OCI-LY7 (cell line): ENCODE results near the gene RNF138.

Source experiments
- EZH2phosphoT487 ChIP-seq: fragments of 200-600 bp; sonication (generic); IDR thresholded peaks from 2 replicates; pipeline ENCODE4 v1.6.1; 2018; ENCODE audit warnings: low read depth, borderline replicate concordance, mild to moderate bottlenecking, mixed run types, antibody characterized with exemption, low read length, moderate library complexity, mixed read lengths
- TF ChIP-seq, protein P1 (sequence below): fragments of 200-600 bp; sonication (generic); conservative IDR thresholded peaks from 2 replicates; pipeline ENCODE4 v1.5.1; 2014; ENCODE audit warnings: mild to moderate bottlenecking, antibody characterized with exemption, low read length, moderate library complexity, mixed read lengths

DNA sequence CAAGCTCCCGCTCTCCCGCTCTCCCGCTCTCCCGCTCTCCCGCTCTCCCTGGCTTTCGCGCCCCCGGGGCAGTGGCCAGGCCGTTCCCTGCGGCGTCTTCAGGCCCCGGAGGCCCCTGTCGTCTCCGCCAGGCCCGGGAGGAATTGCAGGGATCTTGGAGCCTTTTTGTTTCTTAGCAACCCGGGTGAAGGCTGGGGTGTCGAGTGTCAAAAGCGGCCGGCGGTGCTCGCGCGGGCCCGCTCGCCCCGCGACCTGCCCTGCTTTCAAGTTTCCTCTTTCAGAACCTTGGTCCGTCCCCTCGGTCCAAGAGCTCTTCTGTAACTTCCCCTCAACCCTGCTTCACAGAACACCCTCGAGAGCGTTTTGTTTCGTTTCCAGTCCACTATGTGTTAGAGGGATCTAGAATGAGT lies 1.4 kb downstream of the RNF138 start:
- TF ChIP-seq, protein P1, sequence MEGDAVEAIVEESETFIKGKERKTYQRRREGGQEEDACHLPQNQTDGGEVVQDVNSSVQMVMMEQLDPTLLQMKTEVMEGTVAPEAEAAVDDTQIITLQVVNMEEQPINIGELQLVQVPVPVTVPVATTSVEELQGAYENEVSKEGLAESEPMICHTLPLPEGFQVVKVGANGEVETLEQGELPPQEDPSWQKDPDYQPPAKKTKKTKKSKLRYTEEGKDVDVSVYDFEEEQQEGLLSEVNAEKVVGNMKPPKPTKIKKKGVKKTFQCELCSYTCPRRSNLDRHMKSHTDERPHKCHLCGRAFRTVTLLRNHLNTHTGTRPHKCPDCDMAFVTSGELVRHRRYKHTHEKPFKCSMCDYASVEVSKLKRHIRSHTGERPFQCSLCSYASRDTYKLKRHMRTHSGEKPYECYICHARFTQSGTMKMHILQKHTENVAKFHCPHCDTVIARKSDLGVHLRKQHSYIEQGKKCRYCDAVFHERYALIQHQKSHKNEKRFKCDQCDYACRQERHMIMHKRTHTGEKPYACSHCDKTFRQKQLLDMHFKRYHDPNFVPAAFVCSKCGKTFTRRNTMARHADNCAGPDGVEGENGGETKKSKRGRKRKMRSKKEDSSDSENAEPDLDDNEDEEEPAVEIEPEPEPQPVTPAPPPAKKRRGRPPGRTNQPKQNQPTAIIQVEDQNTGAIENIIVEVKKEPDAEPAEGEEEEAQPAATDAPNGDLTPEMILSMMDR: no peak
- TF ChIP-seq EZH2phosphoT487: no peak
